ENCODE measurements around the gene NT5DC4.

NT5DC4 gene

GRCh38 chr2:112751451-112752197 lies 30.8 kb downstream of the NT5DC4 start:
- DNase-seq (no peak), ATAC-seq (no peak)
- Mint-ChIP-seq H3K4me3 (no peak overlapping the region), H3K27me3 (no peaks in the 10 kb centered on the region), H3K4me1 (peaks cover 20% of the 10 kb centered on the region), H3K27ac (no peak overlapping the region), H3K9me3 (no peaks in the 10 kb centered on the region)

- no peak for DNase-seq
- Mint-ChIP-seq H3K27me3 (no peaks in the 10 kb centered on the region), H3K27ac (no peak overlapping the region), H3K9me3 (no peaks in the 10 kb centered on the region), H3K4me3 (no peak overlapping the region), H3K4me1 (peaks cover 20% of the 10 kb centered on the region)
- no peak for ATAC-seq
Observed at GRCh38 chr2:112752667-112753066, 31.8 kb downstream of the NT5DC4 start.

GRCh38 chr2:112754564-112754963 lies 33.7 kb downstream of the NT5DC4 start:
- peaks cover 19% of the 10 kb centered on the region for H3K4me1 Mint-ChIP-seq
- H3K4me3 Mint-ChIP-seq = no peak overlapping the region
- H3K9me3 Mint-ChIP-seq = no peaks in the 10 kb centered on the region
- H3K27me3 Mint-ChIP-seq = no peaks in the 10 kb centered on the region
- ATAC-seq (no peak), DNase-seq (no peak)
- no peak overlapping the region for H3K27ac Mint-ChIP-seq

- Mint-ChIP-seq H3K4me3 (no peak overlapping the region), H3K4me1 (peaks cover 11% of the 10 kb centered on the region), H3K9me3 (no peaks in the 10 kb centered on the region), H3K27me3 (no peaks in the 10 kb centered on the region), H3K27ac (no peak overlapping the region)
- no peak for DNase-seq
- no peak for ATAC-seq
Observed at GRCh38 chr2:112755444-112755843, 34.6 kb downstream of the NT5DC4 start.

DNA sequence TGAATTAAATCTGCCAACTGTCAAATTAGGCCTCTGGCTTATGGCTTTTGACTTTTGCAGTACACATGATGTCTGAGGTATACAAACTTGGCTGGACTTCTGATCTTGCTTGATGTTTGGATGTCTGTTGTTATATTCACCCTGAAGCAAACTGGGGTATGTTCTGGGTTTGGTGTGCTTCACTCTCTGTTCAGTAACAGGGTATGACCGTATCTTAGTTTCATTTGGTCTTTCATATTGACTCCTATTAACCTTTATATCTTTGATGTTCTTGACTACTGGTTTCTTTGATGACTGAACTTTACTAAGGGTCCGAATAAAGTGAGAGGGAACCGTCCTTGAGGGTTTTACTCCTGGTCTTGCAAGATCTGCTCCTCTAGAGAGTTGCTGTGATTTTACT lies 35.4 kb downstream of the NT5DC4 start:
- no peak overlapping the region for H3K27ac Mint-ChIP-seq
- no peak overlapping the region for H3K4me3 Mint-ChIP-seq
- ATAC-seq (no peak), DNase-seq (no peak)
- peaks cover 10% of the 10 kb centered on the region for H3K4me1 Mint-ChIP-seq
- H3K27me3 Mint-ChIP-seq = no peaks in the 10 kb centered on the region
- H3K9me3 Mint-ChIP-seq = no peaks in the 10 kb centered on the region

DNA sequence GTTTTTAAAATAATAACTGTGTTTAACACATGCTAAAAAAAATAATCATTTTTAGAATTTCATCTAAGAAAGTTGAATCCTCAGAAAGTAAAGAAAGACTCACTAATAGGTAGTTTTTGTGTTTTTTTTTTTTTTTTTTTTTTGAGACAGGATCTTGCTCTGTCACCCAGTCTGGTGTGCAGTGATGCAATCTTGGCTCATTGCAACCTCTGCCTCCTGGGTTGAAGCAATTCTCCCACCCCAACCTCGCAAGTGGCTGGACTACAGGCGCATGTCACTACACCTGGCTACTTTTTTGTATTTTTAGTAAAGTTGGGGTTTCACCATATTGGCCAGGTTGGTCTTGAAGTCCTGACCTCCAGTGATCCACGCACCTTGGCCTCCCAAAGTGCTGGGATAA lies 36.4 kb downstream of the NT5DC4 start:
- Mint-ChIP-seq H3K27me3 (no peaks in the 10 kb centered on the region), H3K4me1 (peaks cover 17% of the 10 kb centered on the region), H3K4me3 (no peak overlapping the region), H3K9me3 (no peaks in the 10 kb centered on the region), H3K27ac (no peak overlapping the region)
- ATAC-seq (no peak), DNase-seq (no peak)

- ATAC-seq (no peak), DNase-seq (no peak)
- H3K9me3 Mint-ChIP-seq = no peaks in the 10 kb centered on the region
- peaks cover 30% of the 10 kb centered on the region for H3K4me1 Mint-ChIP-seq
- no peak overlapping the region for H3K27ac Mint-ChIP-seq
- H3K27me3 Mint-ChIP-seq = no peaks in the 10 kb centered on the region
- H3K4me3 Mint-ChIP-seq = no peak overlapping the region
Observed at GRCh38 chr2:112758711-112759110, 37.9 kb downstream of the NT5DC4 start.

- DNase-seq (no peak), ATAC-seq (no peak)
- Mint-ChIP-seq H3K27me3 (no peaks in the 10 kb centered on the region), H3K27ac (no peak overlapping the region), H3K4me3 (no peak overlapping the region), H3K4me1 (peaks cover 32% of the 10 kb centered on the region), H3K9me3 (no peaks in the 10 kb centered on the region)
Observed at GRCh38 chr2:112760149-112760548, 39.3 kb downstream of the NT5DC4 start.

GRCh38 chr2:112762276-112762675 lies 41.5 kb downstream of the NT5DC4 start:
- no peaks in the 10 kb centered on the region for H3K9me3 Mint-ChIP-seq
- DNase-seq (no peak), ATAC-seq (no peak)
- H3K4me3 Mint-ChIP-seq = no peak overlapping the region
- peaks cover 41% of the 10 kb centered on the region for H3K4me1 Mint-ChIP-seq
- H3K27me3 Mint-ChIP-seq = no peaks in the 10 kb centered on the region
- H3K27ac Mint-ChIP-seq = no peak overlapping the region

DNA sequence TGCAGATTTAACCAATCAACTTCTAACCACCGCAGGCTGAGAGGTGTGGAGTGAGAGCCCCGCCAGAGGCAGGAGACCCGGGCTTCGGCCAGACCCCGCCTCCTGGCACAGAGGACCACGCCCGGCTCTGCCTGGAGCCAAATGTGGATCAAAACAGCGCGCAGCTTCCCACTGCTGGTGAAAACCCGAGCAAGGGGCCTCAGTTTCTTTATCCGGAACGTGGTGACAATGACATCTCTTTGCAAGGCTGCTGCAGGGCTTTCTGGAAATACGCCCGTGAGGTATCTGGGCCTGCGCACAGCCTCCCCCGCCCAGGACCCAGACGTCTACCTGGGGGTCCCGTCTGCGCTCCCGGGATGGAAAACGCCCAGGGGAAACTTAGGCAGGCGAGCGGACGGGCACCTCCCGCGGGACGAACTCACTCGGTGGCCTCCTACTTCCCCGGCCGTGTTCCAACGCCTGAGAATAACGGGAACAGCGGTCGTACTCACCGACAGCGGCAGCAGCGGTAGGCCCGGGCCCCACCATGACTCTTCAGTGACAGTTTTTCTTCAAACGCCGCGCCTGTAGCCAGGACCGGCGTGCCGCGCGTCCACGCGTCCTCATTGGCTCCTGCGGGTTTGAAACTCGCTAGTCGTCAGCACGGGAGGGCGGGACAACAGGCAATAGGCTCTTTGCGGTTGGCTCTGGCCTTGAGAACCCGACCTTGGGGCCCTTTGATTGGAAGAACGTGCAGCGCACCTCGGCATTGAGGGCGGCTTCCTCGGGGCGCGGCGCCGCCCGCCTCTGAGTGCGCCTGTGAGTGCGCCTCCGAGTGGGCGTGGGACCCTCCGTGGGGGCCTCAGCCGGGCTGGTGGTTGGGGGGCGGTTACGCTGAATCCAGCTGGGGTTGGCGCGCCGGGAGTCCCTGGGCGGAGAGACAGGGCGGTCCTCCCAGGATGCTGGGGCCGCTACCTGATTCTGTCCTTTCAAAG lies 43.5 kb downstream of the NT5DC4 start, which contains the start of gene CKAP2L:
CKAP2L (minus strand) TSS at position 539 of the 974 bp plus-strand sequence; CDS start at position 528, 11 bp downstream.
- DNase-seq (peak; percentile 94 to 97), ATAC-seq (peak; percentile 98)
- Mint-ChIP-seq H3K27me3 (no peaks in the 10 kb centered on the region), H3K4me1 (peaks cover 41% of the 10 kb centered on the region), H3K27ac (peak within 1 kb of the TSS; percentile 98 to 99), H3K4me3 (peak within 1 kb of the TSS; percentile 93 to 99), H3K9me3 (no peaks in the 10 kb centered on the region)

DNA sequence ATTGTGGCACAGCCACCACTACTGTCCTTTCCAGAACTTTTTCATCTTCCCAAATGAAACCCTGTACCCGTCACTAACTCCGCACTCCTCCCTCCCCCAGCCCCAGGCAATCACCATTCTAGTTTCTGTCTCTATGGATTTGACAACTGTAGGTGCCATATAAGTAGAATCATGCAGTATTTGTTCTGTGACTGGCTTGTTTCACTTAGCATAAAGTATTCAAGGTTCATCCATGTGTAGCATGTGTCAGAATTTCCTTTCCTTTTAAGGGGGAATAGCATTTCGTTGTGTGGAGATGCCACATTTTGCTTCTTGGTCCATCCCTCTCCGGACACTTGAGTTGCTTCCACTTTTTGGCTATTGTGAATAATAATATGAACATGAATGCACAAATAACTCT lies 44.4 kb downstream of the NT5DC4 start:
- H3K9me3 Mint-ChIP-seq = no peaks in the 10 kb centered on the region
- peaks cover 41% of the 10 kb centered on the region for H3K4me1 Mint-ChIP-seq
- H3K27me3 Mint-ChIP-seq = no peaks in the 10 kb centered on the region
- DNase-seq = no peak
- no peak overlapping the region for H3K27ac Mint-ChIP-seq
- H3K4me3 Mint-ChIP-seq = peak overlapping the region; percentile 93 to 99
- ATAC-seq = no peak

DNA sequence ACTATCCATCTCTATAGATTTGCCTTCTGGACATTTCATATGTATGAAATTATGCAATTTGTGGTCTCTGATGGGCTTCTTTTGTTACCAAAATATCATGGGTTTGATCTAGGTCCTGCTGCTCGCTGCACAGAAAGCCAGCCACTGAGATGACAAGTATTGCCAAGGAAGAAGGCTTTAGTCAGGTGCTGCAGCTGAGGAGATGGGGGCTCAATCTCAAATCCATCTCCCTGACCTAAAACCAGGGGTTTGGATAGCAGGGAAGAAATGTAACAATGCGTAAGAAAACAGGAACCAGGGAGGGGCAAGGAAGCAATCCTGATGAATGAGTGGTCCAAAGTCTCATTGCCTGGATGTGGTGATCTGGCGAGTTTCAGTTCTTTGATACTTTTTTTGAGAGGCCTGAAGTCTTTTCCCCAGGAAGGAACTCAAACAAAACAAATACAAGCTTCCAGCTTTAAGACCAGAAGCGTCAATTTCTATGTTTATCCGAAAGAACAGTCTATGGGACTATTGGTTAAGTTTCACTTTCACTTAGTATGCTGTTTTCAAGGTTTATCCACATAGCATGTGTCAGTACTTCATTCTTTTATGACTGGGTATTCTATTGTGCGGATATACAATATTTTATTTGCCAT lies 47.0 kb downstream of the NT5DC4 start:
- Mint-ChIP-seq H3K9me3 (no peaks in the 10 kb centered on the region), H3K4me3 (no peak overlapping the region), H3K4me1 (peaks cover 29% of the 10 kb centered on the region), H3K27ac (peak overlapping the region in 1 of 2 donors; percentile 35), H3K27me3 (no peaks in the 10 kb centered on the region)
- no peak for ATAC-seq
- DNase-seq = no peak

- DNase-seq (no peak), ATAC-seq (no peak)
- Mint-ChIP-seq H3K27me3 (no peaks in the 10 kb centered on the region), H3K4me1 (peaks cover 23% of the 10 kb centered on the region), H3K9me3 (no peaks in the 10 kb centered on the region), H3K4me3 (no peak overlapping the region), H3K27ac (no peak overlapping the region)
Observed at GRCh38 chr2:112768432-112768831, 47.6 kb downstream of the NT5DC4 start.

DNA sequence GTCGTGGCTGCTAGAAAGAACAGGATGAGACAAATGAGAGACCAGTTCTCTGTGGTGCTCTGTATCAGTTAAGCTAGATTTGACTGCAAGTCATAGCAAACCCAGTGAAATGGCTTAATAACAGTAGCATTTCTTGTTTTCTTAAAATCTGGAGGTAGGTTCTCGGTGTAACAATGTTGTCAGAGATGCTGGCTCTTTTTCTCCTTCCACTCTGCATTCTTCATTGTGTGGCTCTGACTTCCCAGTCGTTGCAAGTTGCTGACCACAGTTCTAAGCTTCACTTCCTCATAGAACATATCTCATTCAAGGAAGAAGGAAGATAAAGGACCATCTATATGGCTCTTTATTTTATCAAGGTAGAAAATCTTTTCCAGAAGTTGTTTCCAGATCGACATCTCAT lies 51.5 kb downstream of the NT5DC4 start:
- Mint-ChIP-seq H3K4me1 (peaks cover 7% of the 10 kb centered on the region), H3K27ac (no peak overlapping the region), H3K27me3 (peaks cover 8% of the 10 kb centered on the region), H3K9me3 (peaks cover 8 to 10% of the 10 kb centered on the region in 2 donors), H3K4me3 (no peak overlapping the region)
- ATAC-seq = no peak
- no peak for DNase-seq

DNA sequence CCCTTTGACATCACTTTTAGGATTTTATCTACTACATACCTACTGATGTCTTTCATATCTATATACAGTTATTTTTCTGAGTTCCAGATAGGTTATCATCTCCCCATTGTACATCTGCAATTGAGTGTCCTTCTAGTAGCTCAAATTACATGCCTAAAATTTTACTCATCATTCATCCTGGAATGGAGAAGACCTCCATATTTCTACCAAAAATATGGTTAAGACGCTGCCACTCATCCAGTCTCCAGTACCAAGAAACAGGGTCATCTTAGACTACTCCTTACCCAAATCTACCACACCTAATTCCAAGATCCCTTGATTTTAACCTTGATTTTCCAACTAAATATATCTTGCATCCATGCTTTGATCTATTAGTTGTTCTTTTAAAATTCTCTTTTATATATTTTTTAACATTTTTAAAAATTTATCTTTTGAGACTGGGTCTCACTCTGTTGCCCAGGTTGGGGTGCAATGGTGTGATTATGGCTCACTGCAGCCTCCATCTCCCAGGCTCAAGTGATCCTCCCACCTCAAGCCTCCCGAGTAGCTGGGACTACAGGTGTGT lies 52.2 kb downstream of the NT5DC4 start:
- H3K4me1 Mint-ChIP-seq = peaks cover 12% of the 10 kb centered on the region
- no peak overlapping the region for H3K4me3 Mint-ChIP-seq
- no peak for ATAC-seq
- peaks cover 13% of the 10 kb centered on the region for H3K27me3 Mint-ChIP-seq
- no peak for DNase-seq
- peaks cover 10 to 15% of the 10 kb centered on the region in 2 donors for H3K9me3 Mint-ChIP-seq
- H3K27ac Mint-ChIP-seq = no peak overlapping the region
